ENCODE data around the gene FAIM2.

FAIM2 gene

GRCh38 chr12:49889361-49890095 is 14.2 kb downstream of the FAIM2 start:
- H3K4me3 ChIP-seq (ENCODE audit: low read depth, low read length), result no peak overlapping the region
- no peak for TF ChIP-seq CTCF (IDR thresholded peaks at IDR 0.05; ENCODE audit: low read depth, low read length, missing control alignments)
- no peak for DNase-seq (ENCODE audit: low read depth)
- in situ Hi-C loops (cut with HindIII; ENCODE audit: low sequenced_read_pairs), result loop anchor here (5.0 kb wide), 1 partner anchor 53 kb away; no protein-coding TSS in a partner anchor

GRCh38 chr12:49888461-49889151 is 15.1 kb downstream of the FAIM2 start:
- H3K4me3 ChIP-seq (ENCODE audit: low read depth, low read length), result no peak overlapping the region
- DNase-seq (ENCODE audit: low read depth), result no peak
- in situ Hi-C loops (cut with HindIII; ENCODE audit: low sequenced_read_pairs), result no loop called here
- no peak for TF ChIP-seq CTCF (IDR thresholded peaks at IDR 0.05; ENCODE audit: low read depth, low read length, missing control alignments)

- no peak for DNase-seq (ENCODE audit: low read depth)
- no peak for TF ChIP-seq CTCF (IDR thresholded peaks at IDR 0.05; ENCODE audit: low read depth, low read length, missing control alignments)
- H3K4me3 ChIP-seq (ENCODE audit: low read depth, low read length), result no peak overlapping the region
- in situ Hi-C loops (cut with HindIII; ENCODE audit: low sequenced_read_pairs), result no loop called here
These were observed 15.9 kb downstream of the FAIM2 start for GRCh38 chr12:49887536-49888401.

- H3K4me3 ChIP-seq (ENCODE audit: low read depth, low read length), result no peak overlapping the region
- no peak for TF ChIP-seq CTCF (IDR thresholded peaks at IDR 0.05; ENCODE audit: low read depth, low read length, missing control alignments)
- no peak for DNase-seq (ENCODE audit: low read depth)
- in situ Hi-C loops (cut with HindIII; ENCODE audit: low sequenced_read_pairs), result no loop called here
These were observed 16.6 kb downstream of the FAIM2 start for GRCh38 chr12:49887091-49887490.

- H3K4me3 ChIP-seq (ENCODE audit: low read depth, low read length), result no peak overlapping the region
- in situ Hi-C loops (cut with HindIII; ENCODE audit: low sequenced_read_pairs), result no loop called here
- DNase-seq (ENCODE audit: low read depth), result no peak
- TF ChIP-seq CTCF (IDR thresholded peaks at IDR 0.05; ENCODE audit: low read depth, low read length, missing control alignments), result no peak
These were observed 17.8 kb downstream of the FAIM2 start for GRCh38 chr12:49885663-49886461.

GRCh38 chr12:49885118-49885517 is 18.6 kb downstream of the FAIM2 start:
- in situ Hi-C loops (cut with HindIII; ENCODE audit: low sequenced_read_pairs), result no loop called here
- no peak overlapping the region for H3K4me3 ChIP-seq (ENCODE audit: low read depth, low read length)
- DNase-seq (ENCODE audit: low read depth), result no peak
- TF ChIP-seq CTCF (IDR thresholded peaks at IDR 0.05; ENCODE audit: low read depth, low read length, missing control alignments), result no peak

Measured in astrocyte of the cerebellum (primary cell).